ENCODE data around the gene DIAPH3.

DIAPH3 gene

GRCh38 chr13:59877933-59878332, 285.8 kb downstream of the DIAPH3 start:
- no peak overlapping the region for H3K27ac ChIP-seq
- no peak for TF ChIP-seq CTCF (IDR thresholded peaks at IDR 0.05)
- TF ChIP-seq ZFX (IDR thresholded peaks at IDR 0.05; ENCODE audit: borderline replicate concordance): no peak

GRCh38 chr13:59874973-59875372, 288.8 kb downstream of the DIAPH3 start:
- no peak overlapping the region for H3K27ac ChIP-seq
- no peak for TF ChIP-seq CTCF (IDR thresholded peaks at IDR 0.05)
- TF ChIP-seq ZFX (IDR thresholded peaks at IDR 0.05; ENCODE audit: borderline replicate concordance): no peak

GRCh38 chr13:59873856-59874255, 289.9 kb downstream of the DIAPH3 start:
- TF ChIP-seq CTCF (IDR thresholded peaks at IDR 0.05) (no peak), ZFX (IDR thresholded peaks at IDR 0.05; ENCODE audit: borderline replicate concordance) (no peak)

GRCh38 chr13:59873309-59873708, 290.4 kb downstream of the DIAPH3 start:
- H3K27ac ChIP-seq: no peak overlapping the region
- TF ChIP-seq CTCF (IDR thresholded peaks at IDR 0.05) (no peak), ZFX (IDR thresholded peaks at IDR 0.05; ENCODE audit: borderline replicate concordance) (no peak)

More at GRCh38 chr13:59873856-59874255, 289.9 kb downstream of the DIAPH3 start:
- no peak overlapping the region for H3K27ac ChIP-seq

GRCh38 chr13:59867867-59868266, 295.9 kb downstream of the DIAPH3 start:
- H3K27ac ChIP-seq: no peak overlapping the region
- TF ChIP-seq CTCF (IDR thresholded peaks at IDR 0.05): no peak

GRCh38 chr13:59865398-59865797, 298.3 kb downstream of the DIAPH3 start:
- TF ChIP-seq CTCF (IDR thresholded peaks at IDR 0.05) (no peak), ZFX (IDR thresholded peaks at IDR 0.05; ENCODE audit: borderline replicate concordance) (no peak)
- H3K27ac ChIP-seq: no peak overlapping the region

GRCh38 chr13:59863621-59864020, 300.1 kb downstream of the DIAPH3 start:
- no peak overlapping the region for H3K27ac ChIP-seq
- TF ChIP-seq ZFX (IDR thresholded peaks at IDR 0.05; ENCODE audit: borderline replicate concordance) (no peak), CTCF (IDR thresholded peaks at IDR 0.05) (no peak)

Measured in 22Rv1 (cell line).